Middle frontal gyrus (tissue), 1 donor: ENCODE data around the gene NTM.

Experiments used
- DNase-seq: peaks from one replicate; pipeline ENCODE4 v3.0.0-alpha.2; 2015; ENCODE audit warnings: low spot score; ENCODE audit errors: extremely low spot score

NTM gene

DNA sequence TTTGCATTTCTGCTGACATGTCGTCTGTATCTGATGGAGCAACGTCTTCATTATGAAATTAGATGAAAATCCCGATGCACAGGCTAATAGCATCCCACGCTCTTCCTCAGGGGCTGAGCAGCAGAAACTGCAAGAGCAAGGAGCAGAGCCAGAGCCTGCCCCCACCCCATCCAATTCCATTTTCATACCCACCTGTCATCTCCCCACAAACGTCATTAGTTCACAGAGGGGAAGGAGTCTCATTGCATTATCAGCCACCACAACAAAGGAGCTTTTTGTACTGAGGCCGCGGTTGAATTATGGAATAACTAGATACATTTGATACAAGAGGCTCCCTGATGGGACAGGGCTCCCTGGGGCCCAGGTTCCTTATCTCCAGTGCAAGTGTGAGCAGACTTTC lies 515.0 kb downstream of the NTM start:
- DNase-seq: no peak

DNA sequence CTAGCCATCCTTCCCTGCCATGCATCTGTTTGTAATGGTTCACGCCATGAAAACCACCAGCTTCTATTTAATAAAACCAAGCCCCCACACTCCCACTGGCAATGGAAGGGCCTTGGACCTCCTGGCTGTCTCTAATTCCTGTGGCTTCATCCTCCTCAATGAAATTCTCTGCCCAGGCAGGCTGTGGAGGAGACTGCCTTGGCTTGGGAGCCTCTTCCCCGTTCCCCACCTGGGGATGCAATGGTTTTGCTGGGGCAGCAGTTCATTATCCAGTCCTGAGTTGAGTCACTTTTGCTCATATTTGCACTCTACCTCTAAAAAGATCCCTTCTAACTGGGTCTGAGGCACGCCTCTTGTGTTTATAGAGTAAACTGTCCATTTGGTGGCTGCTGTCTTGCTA lies 515.8 kb downstream of the NTM start:
- no peak for DNase-seq

DNA sequence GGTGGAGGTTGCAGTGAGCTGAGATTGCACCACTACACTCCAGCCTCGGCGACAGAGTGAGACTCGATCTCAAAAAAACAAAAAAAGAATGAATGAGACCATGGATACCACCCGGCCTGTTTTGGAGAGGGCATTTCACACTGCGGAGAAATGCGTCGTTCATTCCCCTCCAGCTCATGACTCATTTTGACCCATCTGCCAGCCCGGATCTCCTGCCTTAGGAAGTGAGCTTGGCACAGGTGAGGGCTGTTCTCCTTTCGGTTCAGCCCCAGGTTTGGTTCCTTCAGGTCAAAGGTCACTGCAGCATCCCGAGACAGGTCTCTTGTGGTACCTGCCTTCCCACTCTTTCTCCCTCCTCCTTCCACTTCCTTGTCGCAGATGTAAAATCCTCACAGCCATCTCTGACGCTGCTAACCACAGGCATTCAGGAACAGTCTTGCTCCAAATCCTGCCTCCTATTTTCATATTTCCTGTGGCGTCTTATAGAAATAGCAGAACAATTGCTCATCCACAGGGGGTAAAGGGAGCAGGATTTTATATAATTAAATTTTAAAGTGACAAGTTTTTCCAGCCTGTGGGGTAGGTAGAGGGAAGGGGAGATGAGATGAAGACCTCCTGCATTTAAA lies 517.9 kb downstream of the NTM start:
- no peak for DNase-seq

DNA sequence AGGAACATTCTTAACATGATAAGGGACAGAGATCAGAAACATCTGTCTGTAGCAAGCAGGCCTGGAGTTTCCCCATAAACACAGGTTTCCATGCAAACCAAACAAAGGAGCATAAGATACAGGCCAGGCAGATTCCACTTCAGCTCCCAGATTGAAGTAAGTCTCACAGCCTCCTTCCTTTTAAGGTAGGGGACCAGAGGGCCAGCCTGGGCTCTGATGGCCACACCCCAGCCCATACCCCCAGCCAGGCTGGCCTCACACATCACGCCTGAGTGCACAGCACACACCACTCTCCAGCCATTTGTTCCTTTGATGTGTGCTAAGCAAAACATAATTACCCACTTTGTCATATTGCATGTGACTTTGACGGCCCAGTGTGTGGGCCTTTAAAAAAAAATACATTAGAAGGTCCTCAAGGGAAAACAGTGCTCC lies 518.7 kb downstream of the NTM start:
- DNase-seq: no peak

DNA sequence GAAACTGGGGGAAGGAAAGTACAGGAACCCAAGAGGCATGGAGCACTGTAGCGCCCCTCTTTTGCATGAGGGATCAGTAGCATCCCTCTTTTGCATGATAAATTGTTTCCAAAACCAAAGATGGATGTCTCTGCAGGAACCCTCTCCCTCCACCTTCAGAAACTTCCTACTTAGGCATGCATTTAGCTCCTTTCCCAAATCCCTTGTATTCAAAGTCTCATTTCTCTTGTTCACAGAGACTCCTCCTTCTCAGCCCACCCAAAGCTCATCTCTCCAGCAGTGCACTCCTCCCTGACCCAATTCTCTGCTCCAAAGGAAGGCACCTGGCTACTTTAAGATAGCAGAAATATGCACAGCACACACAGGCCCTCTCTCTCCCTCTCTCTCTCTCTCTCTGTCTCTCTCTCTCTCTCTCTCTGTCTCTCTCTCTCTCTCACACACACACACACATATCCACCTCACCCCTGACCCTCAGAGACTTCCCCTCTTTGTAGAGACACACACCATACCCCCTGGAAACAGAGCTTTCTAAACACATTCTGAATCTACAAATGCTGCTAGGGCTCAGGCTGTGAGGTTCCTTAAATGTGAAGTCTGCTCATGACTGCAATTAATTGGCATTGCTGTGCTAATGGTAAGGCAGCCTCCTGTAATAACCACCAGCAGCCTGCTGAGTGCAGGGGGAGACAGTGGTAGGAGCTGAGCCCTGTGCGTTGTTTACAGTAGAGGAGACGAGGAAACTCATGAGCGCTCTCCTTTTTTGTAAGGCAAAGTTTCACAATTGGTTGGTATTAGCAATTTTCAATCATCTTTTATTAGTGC lies 519.6 kb downstream of the NTM start:
- DNase-seq: no peak

DNA sequence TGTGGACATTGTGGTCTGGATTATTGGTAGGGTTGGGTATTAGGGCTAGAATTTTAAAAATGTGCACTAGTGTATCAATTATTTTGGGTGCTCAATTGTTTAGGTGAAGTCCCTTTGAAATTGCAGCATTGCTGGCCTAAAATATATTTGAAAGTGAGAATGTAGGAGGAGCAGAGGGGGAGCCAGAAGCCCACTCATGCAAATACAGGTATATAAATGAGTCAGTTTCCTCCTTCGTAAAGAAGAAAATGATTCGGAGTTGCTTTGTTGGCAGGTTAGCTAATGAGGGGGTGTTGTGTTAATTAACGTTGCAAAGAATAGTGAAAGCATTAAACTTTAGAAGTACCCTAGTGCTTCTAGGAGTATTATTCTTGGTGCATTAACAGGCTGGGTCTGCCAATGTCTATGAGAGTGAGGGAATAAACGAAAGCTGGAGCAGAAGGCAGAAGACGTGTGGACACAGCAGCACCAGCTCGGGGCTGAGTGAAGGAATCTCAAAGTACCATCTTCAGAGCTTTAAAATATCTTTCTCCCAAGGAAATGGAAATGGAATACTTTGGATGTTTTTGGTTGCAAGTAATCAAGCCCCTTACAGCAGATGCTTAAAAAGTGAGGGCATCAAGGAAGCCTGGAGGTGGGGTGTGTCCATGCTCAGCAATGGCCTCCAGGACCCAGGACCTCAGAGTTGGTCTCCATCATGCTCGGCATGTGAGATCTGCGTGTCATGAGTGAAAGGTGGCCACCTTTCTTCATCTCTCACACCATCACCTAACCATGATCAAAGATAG lies 522.9 kb downstream of the NTM start:
- DNase-seq: no peak

DNA sequence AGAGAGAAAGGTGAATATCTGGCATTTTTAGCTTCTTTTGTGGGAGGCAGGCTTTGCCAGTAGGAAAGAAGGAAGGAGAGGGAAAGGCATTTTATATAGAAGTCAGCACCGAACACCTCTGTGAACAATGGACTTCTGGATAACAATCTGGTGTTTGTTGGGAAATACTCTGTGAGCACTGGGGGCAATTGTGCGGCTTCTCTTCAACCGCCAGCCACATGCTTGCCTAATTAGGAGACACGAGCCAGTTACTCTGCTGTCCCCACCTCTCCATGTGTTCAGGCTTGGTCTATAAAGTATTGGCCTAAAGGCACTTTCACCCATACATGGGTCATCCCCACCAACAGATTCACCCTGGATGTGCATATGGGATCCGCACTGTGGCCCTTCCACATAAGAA lies 523.6 kb downstream of the NTM start:
- no peak for DNase-seq

DNA sequence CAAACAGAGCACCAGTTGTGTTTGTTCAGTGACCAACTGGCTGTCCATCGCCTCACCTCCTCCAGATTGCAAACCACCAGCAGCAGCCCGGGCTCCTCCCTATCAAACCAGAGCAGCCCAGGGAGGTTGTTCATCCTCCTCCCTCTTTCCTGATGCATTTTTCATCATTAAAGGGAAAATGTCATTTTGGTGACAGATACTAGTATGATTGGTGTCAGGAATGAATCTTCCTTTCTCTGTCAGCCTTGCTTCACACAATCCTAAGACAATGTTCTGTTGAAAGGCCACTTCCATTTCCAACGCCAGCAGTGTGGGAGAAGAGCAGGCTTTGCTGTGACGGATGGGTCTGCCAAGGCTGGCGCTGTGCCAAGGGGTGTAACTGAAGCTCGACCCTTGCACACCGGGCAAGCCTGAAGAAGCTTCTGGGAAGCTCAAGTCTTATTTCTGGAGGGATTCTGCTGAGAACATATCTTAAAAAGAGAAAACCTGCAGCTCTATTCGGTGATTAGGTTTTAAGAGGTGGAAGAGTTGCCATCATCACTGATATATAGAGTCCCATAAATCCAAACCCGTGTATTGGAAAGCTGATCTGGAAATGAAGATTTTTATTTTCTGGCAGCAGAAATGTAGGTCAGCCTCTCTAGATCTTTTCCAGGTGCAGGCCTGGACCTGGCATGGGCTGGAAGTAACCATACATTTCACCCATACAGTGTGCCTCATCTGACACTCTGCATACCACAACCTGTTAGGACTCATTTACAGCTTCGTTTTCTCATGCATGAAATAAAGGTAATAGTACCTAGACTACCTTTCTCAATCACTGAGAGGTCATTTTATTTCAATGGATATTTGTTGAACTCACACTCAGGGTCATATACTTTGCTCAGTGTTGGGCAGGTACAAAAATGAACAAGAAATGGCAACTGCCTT lies 524.5 kb downstream of the NTM start:
- no peak for DNase-seq

DNA sequence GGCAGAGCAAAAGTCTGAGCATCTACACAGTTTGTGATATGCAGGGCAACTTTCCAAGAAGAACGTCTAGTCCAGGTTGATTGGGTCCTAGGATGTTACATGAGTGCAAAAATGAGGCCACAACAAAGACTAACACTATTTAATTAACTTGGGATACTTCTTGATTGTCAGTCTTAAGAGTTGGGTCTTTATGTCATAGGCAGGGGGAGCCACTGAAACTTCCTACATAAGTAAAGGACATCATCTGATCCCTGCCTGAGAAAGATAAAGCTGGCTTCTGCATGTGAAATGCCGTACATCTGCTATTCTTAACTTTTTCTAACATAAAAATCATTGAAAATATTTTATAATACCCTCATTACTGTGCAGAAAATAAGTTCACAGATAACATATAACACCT lies 525.5 kb downstream of the NTM start:
- no peak for DNase-seq

DNA sequence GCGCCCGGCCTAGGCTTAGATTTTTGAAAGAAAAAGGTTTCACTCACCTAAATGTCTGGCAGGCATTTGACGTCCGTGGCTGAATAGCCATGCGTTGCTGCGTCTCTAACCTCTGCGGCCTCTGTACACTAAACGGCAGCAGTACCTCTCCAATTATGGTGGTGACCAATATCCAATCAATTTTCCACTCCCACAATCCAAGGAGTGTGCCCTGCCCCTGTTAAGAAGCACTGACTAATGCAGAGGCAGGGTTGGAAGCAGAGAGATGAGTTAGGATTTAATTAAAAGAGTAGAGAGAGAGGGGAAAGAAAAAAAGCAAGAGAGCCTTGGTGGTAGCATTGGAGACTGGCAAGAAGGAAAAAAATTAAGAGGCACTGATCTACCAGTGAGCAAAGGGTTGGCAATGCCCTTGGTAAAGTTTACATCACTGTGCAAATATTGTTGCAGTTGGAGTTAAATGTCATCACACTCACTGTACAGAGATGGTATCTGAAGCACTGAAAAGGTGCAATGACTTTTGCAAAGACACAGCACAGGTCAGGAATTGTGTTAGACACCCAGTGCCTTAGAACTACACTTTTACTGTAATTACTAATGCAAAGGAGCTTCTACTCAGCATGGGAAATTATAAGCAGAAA lies 526.7 kb downstream of the NTM start:
- DNase-seq: no peak

DNA sequence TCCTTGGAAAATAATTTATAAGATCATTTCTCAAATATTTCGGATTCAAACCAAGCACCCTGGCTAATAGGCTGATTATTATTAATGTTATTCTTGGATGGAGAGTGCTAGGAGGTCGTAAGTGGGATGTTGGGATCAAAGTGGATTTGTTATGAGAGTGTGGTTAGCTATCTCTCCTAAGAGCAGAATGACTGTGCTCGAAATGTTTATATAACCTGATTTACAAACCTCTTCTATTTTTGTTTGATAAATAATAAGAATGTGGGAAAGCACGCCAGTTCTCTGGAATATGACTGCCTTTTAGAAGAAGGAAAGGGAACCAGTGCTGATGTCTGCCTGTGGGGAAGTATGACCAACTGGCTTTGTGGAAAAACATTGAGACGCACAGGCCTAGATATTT lies 527.5 kb downstream of the NTM start:
- no peak for DNase-seq

DNA sequence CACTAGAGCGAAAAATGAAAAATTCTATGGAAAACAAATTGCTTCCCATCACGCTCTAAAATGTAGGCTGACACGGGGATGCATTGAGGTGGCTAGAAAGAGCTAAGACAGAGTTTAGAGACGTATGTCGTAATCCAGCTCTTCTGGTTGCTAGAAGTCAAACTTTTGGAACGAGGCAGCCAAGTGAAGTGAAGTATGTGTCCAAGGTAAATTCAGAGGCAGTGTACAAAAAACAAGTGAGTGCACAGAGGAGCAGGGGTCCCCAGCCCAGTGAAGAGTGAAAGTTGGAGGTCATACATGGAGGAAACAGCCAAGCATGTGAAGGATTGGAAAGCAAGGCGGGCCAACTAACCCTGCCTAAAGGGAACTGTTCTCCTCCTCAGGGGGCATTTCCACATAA lies 528.5 kb downstream of the NTM start:
- DNase-seq: no peak

DNA sequence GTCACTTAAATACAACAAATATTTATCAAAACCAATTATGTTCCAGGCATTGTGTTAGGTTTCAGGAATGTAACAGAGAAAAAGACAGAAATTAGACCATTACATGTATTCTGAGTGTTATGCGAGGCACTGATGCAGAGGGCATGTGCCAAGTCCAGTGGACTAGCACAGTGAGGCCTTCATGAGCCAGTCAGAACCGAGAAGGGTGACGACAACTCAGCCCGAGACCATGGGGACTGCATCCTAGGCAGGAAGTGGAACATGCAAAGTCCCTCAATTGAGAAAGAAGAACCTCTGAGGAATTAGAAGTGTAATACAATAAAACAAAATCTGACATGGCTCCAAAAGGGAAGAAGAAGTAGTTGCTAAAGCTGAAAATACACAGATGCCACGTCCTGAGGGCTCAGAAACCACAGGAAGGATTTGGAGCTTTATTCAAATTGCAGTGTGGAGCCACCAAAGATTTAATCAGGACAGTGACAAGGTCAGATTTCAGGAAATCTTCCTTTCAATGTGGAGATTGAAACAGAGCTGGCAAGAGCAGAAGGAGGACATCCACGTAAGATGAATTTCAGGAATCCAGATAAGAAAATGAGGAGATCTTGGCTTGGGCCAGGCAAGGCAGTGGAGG lies 529.6 kb downstream of the NTM start:
- DNase-seq: no peak

DNA sequence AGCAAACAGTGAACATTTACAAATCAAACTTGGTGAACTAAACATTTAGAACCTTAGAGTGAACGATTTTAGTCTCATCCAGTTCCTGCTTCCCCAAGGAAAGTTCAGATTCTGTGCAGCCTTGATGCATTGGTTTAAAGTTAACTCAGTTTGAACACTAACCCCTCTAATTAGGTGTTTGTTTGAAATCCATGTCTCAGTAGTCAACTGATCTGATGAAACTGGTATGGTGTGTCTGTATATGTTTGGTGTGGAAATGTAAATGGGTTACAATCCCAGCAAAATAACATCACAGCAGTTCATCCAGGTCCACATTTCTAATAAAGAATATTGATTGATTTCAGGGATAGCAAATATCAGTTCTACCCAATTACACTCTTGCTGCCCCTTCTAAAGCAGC lies 532.0 kb downstream of the NTM start:
- DNase-seq: no peak

DNA sequence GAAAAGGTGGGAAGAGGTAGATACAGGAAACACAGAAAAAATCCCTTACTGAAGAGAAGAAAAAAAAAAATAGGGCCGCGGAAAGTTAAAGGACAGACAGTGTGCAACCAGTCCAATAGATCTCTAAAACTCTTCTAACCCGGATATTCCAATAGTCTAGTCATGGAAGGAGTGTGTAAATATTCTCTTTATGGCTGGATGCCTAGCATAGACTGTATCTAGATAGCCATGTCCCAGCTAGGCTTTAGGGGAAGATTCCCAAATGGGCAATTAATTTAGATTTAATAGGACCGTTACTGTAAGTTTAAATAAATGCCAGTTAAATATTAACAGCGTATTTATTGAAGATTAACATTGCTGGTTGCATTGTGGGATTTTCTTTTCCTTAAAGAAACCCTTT lies 532.7 kb downstream of the NTM start:
- no peak for DNase-seq

DNA sequence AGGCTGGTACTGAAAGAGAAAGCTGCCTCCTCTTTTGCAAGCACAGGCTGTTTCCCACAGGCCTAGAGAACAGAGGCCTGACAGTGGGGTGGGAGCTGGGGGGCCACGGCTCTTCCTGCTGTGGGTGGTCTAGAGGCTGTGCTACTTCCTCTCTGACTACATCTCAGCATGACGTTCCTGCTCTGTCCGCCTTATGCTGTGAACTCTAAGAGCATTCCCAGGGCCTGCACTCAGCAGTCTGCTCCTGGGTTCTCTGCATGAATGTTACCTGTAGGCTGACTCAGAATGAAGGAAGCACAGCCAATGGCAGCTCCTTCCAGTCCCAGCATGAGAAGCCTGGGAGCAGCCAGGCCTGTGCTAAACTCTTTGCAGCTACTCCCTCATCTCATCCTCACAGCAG lies 534.3 kb downstream of the NTM start:
- DNase-seq: no peak

DNA sequence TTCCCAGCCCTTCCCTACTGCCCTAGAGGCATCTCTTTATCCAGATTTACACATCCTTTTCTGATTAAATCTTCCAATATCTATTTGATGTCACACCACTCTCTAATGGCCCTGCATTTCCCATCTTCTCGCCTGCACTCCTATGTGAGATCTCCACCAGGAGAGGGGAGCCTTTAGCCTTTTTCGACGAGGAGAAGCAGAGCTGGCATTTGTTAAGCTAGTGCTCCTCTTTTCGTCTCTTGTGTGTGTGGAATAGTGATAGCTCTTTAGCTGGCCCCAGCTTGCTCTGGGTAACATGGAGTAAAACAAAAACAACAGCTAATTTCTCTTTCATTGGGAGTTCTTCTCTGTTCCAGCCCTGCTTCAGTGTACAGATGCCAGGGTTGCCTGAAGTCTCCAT lies 536.5 kb downstream of the NTM start:
- no peak for DNase-seq

DNA sequence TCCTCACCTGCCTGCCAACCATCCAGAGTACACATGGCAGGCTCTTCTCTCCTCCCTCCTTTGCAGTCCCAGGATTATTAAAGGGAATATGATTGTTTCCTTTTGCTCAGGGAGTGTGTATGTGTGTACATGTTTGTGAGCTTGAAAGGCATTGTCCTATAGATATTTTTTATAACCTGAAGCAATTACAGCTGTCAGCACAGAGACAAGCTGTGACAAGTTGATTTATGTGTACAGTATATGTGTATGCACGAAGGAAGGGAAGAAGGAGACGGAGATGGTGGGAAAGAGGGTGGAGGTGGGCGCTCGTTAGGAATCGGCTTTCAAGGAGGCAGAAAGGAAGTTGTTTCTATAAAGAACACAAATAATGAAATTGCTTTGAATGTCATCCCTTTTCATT lies 537.0 kb downstream of the NTM start:
- no peak for DNase-seq

DNA sequence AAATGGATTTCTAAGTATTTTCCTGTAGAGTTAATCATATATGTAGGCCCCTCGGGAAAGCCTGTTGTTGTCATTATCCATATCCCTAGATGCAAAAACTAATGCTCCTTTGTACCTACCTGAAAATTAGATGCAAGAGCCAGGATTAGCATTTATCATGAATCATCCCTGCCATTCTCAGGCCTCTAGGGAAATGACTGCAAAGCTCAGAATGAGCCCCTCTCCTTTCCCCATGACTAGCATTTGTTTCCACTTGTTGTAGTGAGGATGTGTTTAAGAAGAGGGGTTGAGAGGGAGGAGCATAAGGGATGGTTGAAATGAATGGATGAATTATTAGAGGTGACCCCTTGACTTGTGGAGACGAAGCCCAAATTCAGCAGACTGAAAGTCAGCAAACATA lies 537.9 kb downstream of the NTM start:
- no peak for DNase-seq

DNA sequence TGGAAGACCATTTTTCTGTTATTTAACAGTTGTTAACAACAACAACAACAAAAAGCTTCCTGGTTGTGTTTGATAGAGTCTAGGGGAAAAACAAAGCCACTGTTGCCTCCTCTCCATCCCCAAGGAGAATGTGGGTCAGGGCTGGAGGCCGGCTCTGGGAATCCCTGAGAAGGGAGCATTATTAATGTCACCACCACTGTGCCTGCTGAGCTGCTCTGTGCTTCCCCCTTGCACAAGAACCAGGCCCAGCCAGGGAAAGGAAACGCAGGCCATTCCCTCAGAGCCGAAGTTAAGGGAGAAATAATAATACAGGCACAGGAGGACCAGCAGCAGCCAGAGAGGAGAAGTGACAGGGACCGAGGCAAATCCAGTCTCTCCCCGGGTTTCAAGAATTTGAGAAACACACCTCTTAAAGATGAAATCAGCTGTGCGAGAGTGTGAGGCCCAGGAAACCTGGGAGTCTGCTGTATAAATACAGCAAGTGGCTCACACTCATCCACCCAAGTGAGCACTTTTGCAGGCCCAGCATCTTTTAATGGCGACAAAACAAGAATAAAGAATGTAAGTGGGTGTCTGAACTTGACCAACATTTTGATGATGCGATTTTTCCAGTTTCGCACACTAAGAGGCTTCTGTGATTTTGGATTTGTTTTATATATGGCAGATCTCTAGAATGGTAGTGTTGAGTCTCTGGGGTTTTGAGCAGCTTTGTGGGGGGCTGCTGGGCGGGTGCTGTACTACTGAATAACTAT lies 539.2 kb downstream of the NTM start:
- no peak for DNase-seq
